NCI-H82 treated with DMSO at 0.1 percent for 48 hours (cell line): ENCODE measurements around the gene TOB1.

ENCODE experiments used
- DNase-seq: peaks from one replicate; lab custom pipeline; 2025; ENCODE audit not compliant: unreplicated experiment; lab: John Stamatoyannopoulos, UW

Gene TOB1

DNA sequence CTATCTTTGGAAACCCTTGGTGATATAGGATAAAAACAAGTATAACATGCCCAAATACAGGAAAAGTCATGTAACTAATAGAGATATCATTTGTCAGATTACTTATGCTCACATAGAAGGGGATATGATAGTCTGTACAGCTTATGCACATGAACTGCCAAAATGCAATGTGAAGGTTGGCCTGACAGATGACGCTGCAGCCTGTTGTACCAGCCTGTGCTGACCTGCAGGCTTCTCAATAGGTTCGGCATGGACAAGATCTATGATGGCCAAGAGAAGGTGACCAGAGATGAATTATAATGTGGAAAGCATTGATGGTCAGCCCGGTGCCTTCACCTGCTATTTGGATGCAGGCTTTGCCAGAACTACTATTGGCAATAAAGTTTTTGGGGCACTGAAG is 18.1 kb downstream of the TOB1 start:
- no peak for DNase-seq

DNA sequence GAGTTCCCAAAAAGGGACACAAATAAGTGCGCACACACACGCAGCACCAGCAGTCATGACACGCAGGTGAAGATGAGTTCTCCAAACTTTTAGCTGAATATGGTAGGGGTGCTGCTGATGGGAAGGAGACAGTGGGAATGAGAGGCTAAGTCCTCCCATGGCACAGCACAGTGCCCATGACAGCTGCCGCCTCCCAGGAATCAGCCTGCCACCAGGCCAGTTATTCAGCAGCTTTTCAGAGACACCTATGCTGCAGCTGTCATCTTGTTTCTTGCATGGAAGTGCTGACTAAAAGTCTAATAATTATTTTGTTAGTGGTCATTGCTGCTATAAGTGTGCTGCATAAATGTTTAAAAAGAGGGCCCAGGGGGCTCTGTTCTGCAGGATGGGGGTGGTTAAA is 18.6 kb downstream of the TOB1 start:
- DNase-seq = no peak

DNA sequence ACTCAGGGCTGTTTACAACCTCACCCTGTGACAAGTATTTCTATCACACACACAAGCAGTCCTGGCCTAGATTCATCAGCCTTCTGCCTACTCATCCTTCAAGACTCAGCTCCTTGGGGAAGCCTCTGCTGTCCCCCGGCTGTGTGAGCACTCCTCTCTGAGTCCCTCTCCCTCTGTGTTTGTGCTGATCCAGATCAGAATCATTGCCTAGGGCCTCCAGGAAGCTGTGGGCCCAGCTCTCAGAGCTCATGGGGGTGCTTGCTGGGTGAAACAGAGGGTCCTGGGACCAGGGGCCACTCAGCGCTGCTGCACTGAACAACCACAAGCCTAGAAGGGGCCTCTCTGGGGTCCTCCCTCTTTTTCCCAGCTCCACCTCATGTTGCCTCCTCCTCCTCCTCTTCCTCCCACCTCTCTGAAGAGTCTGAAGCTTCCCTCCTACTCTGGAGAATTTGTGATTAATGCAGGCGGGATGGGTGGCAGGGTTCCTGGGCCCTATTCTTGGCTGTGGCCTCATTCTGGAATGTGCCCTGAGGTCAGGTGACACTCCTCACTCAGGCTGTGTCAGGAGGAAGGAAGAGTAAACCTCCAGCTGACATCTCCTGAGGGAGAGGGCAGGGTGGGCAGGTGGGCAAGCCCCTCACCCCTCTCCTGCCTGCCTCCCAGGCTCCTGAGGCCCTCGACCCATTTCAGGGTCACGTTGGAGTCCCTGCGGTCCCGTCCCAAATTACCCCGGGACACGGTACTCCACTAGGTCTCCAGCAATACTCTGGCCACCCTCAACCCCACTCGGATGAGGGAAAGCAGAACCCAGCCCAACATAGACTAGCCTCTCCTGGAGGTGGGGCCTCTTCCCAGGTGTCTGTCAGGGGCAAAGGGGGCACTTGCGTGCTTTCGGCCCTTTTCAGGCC is 20.7 kb downstream of the TOB1 start:
- DNase-seq = no peak

DNA sequence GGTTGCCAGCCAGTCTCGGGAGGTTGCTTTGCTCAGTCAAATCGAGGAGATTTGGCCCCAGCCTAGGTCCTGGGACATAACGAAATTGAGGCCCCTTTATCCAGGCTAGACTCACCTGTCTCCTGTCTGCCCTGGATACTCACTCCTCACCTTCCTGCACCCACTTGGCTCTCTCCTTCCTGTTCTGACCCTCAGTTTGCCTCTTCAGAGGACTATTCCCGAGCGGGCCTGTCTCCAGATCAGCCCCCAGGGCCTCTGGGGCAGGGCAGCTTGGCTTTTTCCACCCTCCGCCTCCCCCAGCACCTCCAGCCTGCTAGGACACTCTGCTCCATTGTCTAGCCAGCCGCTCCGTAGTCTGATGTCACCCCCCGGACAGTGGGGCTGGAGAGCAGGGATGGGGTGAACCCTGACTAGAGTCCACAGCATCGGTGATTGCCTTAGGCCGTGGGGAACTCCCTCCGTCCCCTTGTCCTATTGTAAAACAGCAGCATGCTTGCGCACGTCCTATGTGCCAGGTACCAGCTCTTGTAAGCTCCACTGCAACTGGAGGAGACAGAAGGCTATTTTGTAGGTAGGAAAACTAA is 21.9 kb downstream of the TOB1 start:
- DNase-seq = no peak

DNA sequence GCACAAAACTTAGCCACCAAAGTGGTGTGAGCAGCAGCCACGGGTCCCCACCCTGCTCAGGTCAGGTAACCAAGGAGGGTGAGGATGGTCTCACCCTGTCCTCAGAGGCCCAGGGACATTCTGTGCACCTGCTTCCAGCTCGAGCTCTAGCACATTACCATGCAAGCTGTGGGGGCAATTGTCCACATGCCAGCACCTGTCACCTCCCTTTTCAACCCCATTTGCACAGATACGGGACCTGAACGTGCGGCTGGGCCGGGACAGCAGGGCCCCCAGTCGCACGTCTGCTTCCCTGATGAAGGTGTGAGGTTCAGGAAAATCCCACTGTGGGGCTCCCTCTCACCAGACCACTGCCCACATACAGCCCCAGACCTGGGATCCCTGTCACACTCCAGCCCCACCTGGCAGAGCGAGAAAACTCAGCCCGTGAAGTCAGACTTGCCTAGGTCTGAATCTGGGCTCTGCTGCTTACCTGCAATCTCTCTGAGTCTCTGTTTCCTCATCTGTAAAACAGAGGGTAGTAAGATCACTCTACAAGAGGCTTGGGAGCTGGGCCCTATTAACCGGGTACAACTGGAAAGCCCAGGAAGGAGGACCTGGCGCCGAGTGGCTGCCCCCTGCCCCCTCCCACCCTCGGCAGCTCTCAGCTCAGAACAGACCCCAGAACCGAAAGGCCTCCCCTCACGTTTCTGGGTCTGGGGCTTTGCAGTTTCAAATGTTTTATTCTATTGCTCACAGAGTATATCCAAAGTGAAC is 22.8 kb downstream of the TOB1 start:
- no peak for DNase-seq

DNA sequence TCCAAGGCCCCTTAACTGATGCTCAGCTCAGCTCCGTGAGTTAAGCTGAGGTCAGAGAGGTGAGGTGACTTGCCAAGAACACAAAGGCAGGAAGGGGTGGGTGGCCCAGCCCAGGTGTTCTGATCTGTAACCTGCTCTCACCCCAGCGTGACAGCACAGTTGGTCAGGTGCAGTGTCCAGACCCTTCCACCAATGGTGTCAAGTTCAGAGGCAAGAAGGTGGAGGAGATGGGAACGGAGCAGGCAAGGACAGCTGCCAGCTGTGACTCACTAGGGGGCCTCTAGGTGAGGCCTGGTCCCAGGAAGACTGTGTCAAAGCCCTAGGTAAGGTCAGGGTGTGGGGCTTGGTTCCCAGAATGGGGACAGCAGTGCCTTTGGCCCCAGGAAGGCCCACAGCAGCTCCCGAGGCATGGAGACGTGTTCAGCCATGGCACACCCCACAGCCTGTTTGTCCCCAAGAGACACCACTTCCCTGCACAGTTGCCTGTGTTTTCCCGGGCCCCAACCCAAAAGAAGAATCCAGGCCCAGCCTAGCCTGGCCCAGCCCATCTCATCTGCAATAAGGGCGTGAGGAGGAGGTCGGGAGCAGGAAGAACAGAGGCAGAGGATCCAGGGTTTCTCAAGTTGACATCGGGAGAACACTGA is 23.5 kb downstream of the TOB1 start:
- no peak for DNase-seq

DNA sequence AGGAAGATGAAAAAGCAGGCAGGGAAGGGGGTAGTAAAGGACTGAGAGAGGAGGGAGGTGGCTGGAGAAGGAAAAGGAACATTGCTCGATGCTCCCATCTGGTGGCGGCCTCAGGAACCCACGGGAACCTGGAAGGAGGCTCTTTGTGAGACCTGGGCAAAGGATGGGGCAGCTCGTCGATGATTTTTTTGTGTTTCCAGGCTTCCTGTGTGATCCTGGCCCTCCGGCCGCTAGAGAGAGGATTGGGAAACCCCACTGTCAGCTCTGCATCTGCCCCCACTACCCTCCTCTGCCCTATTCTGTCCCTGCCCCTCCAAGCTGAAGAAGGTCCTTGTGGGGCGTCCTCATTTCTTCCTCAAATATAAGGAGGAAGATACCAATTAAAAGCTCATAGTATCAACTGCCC is 24.2 kb downstream of the TOB1 start:
- DNase-seq = peak; percentile 77

DNA sequence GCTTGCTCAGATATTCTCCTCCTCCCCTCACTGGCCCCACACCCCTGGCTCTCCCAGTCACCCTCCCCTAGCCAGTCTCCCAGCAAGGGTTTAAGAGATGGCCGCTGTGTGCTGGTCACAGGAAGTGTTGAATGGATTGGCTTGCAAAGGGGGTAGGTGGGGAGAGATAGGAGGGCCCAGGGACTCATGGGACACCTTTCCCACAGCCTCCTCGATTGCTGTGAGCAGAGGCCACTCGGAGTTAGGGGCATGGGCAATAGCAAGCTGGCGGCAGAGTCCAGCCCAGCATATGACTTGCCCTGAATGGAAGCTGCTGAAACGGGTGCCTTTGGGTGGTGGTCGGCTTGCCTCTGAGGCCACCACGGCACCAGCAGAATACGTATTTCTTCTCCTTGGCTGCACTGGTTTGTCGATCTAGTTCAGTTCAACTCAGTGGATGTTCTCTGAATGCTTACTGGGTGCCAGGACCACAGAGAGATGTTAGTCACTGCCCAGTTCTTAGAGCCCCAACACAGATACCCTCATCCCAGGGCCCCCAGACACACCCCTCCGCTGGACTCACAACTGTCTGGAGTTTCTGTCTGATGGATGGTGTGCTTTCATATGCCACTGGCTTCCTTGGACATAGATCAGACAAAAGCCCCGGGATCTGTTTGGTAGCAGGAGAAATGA is 24.7 kb downstream of the TOB1 start:
- no peak for DNase-seq

DNA sequence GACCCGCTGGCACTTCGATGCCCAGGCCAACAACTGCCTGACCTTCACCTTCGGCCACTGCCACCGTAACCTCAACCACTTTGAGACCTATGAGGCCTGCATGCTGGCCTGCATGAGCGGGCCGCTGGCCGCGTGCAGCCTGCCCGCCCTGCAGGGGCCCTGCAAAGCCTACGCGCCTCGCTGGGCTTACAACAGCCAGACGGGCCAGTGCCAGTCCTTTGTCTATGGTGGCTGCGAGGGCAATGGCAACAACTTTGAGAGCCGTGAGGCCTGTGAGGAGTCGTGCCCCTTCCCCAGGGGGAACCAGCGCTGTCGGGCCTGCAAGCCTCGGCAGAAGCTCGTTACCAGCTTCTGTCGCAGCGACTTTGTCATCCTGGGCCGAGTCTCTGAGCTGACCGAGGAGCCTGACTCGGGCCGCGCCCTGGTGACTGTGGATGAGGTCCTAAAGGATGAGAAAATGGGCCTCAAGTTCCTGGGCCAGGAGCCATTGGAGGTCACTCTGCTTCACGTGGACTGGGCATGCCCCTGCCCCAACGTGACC is 25.8 kb downstream of the TOB1 start:
- DNase-seq = no peak

DNA sequence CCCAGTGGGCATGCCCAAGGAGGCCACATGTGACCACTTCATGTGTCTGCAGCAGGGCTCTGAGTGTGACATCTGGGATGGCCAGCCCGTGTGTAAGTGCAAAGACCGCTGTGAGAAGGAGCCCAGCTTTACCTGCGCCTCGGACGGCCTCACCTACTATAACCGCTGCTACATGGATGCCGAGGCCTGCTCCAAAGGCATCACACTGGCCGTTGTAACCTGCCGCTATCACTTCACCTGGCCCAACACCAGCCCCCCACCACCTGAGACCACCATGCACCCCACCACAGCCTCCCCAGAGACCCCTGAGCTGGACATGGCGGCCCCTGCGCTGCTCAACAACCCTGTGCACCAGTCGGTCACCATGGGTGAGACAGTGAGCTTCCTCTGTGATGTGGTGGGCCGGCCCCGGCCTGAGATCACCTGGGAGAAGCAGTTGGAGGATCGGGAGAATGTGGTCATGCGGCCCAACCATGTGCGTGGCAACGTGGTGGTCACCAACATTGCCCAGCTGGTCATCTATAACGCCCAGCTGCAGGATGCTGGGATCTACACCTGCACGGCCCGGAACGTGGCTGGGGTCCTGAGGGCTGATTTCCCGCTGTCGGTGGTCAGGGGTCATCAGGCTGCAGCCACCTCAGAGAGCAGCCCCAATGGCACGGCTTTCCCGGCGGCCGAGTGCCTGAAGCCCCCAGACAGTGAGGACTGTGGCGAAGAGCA is 26.4 kb downstream of the TOB1 start:
- DNase-seq = no peak

DNA sequence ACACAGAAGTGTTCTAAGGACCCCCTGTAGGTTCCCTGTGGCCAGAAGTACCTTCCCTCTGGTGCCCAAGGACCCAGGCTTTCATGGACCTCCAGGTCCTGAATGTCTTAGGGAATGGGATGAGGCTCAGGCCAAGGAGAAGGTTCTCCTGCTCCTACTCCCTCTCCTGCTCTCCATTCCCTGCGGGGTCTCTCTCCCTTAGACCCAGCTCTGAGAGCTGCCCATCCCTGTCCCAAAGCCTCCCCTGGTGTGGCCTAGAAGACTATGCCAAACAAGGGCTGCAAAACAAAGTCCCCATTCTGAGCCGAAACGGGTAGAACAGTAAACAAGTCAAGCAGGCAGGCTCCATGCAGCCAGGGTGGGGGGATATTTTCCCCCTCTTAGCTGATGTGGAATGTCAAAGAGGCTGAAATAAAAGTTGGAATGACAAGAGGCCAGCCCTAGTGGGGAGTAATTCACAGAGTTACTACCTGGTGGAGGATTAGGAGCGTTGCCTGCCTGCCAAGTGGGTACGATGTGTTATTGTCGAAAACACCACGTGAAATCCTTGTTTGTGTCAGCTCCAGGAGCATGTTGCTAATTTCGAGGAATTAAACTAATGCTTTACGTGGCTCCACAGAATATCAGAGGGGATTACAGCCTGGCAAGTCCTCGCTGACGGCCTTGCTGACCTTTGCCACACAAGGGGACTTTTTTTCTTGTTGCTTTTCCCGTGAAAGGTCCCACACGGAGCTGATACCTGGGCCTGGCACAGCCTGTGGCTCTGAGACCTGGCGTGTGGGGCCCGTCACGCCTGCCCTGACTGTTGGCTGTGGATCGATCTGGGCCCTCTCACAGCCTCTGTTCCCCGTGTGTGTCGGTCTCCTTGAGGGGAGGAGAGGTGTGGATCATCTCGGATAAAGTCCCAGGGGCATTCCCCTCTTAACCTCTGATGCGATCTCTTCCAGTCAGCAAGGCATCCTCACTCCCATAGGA is 27.9 kb downstream of the TOB1 start:
- peak; percentile 33 for DNase-seq

DNA sequence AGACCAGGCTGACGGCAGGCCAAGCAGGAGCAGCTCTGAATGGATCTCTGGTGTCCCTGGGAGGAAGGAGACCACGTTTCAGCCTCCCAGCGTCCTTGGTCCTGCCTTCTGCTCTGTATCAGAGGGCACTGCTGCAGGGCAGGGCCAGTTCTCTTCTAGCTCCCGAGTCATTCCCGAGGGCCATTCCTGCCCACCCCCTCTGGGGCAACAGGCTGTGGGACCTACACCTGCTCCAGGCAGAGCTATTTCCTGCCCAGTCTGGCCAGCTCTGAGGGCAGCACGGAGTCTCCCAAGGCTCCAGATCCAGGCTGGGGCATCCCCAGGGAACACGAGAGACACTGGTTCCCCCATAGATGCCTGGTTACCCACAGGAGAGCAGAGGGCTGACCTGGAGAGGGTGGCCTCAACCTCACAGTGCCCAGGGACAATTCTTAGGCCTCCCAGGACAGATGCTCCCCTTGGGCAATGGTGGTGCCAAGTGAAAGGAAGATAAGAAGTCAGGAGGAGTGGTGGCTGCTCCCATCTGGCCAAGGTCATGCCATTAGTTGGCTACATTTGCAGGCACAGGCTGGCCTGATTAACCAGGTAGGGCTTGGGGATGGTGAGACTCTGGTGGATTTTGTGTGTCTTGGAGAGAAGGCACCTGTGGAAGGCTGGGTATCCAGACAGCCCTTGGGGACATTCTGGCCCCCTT is 28.7 kb downstream of the TOB1 start:
- DNase-seq = no peak

DNA sequence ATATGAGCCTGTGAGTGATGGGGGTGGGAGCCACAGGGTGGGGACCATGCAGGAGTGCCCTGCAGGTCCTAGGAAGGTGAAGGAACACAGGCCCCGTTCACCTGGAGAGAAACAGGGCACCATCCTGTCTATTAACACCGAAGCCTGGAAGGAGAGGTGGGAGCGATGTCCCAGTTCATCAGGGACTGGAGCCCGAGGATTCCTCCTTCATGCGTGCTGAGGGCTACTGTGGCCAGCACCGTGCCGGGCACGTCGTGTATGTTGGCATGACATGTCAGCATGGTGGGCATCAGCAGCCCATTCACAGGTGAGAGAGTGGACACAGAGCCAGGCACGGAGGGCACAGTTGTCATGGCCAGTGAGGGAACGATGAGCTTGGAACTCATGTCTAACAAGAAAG is 29.3 kb downstream of the TOB1 start:
- no peak for DNase-seq

DNA sequence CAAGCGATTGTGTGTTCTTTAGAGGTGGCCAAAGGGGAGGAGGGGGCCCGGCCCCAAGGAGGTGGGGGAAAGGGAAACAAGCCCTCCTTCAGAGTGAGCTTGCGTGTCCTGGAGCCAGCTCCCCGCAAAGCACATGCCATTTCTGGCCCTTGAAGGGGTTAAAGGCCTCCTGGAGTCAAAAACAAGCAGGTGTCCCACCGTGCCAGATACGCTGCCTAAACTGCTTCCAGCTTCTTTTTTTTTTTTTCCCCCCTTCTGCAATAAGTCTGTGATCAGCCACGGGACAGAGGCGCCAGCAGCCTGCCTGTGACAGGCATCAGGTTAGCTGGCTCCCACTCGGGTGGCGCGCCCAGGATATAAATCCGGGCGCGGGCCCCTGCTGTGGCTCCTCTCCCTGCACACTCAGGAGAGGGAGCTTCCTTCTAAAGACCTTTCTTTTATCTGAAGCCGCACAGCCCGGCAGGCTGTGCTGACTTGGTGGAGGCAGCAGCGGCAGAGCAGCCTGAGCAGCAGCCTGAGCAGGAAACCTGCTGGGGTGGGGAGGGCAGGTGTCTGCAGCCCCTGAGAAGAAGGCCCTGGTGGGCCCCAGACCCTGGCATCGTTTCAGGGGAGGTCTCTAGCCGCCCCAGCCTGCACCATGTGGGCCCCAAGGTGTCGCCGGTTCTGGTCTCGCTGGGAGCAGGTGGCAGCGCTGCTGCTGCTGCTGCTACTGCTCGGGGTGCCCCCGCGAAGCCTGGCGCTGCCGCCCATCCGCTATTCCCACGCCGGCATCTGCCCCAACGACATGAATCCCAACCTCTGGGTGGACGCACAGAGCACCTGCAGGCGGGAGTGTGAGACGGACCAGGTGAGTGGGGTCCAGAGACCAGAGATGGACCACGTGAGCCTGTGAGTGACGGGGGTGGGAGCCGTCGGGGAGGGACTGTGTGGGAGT is 30.6 kb downstream of the TOB1 start, which contains the start of gene WFIKKN2:
TSS of gene WFIKKN2 (plus strand) at position 286 of the 934 bp plus-strand sequence. CDS start at position 638, 352 bp downstream.
- DNase-seq = no peak

DNA sequence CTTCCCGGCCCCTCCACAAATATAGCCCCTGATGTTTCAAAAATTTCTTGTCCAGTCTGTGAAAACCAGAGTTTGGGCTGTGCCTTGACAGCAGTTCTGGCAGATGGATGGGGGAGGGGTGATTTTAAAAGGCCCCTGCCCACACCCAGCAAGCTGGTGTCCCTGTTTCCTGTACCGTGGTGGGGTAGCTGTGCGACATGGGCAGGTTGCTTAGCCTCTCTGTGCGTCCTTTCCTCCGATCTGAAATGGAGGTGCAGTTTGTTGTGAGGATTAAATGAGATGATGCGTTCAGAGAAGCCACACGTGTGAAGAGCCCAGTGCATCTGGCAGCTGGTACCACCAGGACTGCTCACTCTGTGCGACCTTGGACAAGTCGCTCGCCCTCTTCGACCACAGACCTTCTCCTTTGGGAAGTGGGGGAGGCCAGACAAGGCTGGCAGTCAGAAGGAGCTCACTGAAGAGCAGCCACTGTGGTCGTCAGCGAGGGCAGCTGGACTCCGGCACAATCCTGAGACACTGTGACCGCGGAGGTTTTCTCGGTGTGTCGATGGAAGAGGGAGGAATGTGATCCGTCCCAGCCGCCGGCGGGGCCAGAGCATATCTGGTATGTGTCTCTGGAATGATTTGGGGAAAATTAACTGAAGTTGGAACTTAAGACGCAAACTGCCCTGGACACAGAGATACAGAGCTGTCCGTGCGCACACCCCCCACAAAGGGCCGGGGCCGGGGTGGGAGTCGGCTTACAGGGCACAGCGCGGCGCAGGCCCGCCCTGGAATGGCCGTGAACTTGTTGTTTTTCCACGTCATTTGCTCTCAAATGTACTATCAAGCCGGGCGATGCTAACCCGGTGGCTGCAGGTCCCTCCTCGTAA is 31.5 kb downstream of the TOB1 start:
- DNase-seq = peak; percentile 28
